Measurements from ENCODE around the gene UBE2Q1.

DNA sequence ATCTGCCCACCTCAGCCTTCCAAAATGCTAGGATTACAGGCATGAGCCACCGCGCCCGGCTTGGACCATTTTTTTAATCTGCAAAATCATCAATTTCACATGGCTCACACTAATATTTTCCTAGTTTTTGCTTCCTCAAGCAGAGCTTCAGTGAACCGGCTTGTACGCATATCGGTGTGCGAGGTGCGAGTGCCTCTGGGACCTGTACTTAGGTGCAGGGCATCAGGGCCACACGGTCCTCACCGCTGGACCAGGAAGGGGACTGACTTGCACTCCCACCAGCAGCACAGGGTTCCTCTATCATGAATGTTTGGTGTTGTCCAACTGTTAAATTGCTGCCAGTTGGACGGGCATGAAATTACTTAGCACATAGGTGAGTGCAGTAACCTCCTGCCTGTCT is 40.8 kb downstream of the UBE2Q1 start:
- TF ChIP-seq, protein P1, sequence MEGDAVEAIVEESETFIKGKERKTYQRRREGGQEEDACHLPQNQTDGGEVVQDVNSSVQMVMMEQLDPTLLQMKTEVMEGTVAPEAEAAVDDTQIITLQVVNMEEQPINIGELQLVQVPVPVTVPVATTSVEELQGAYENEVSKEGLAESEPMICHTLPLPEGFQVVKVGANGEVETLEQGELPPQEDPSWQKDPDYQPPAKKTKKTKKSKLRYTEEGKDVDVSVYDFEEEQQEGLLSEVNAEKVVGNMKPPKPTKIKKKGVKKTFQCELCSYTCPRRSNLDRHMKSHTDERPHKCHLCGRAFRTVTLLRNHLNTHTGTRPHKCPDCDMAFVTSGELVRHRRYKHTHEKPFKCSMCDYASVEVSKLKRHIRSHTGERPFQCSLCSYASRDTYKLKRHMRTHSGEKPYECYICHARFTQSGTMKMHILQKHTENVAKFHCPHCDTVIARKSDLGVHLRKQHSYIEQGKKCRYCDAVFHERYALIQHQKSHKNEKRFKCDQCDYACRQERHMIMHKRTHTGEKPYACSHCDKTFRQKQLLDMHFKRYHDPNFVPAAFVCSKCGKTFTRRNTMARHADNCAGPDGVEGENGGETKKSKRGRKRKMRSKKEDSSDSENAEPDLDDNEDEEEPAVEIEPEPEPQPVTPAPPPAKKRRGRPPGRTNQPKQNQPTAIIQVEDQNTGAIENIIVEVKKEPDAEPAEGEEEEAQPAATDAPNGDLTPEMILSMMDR (IDR thresholded peaks at IDR 0.05) = no peak
- TF ChIP-seq POLR2A (IDR thresholded peaks at IDR 0.05) = no peak

All from upper lobe of left lung (tissue), 4 donors.